NCI-H2029 (cell line): ENCODE data around the gene CDK5RAP1.
A peak's percentile ranks its signal among the peaks of the same experiment; 100 is the strongest.
"Not testable (repeated sequence)": the region's sequence is repeated elsewhere in the genome, so short reads cannot be mapped to it uniquely, and the experiment has no call there.

ENCODE experiments used
- DNase-seq: peaks from one replicate; lab custom pipeline; 2025; lab: John Stamatoyannopoulos, UW

The CDK5RAP1 gene

GRCh38 chr20:33419140-33419974 is 18.0 kb upstream of the CDK5RAP1 start:
- DNase-seq, result no peak

- DNase-seq, result no peak
Observed at GRCh38 chr20:33418033-33418432, 16.7 kb upstream of the CDK5RAP1 start.

GRCh38 chr20:33415948-33416347 is 14.6 kb upstream of the CDK5RAP1 start:
- DNase-seq, result no peak

GRCh38 chr20:33412484-33412838 is 11.1 kb upstream of the CDK5RAP1 start:
- DNase-seq, result no peak

- DNase-seq, result no peak
Observed at GRCh38 chr20:33411711-33412483, 10.6 kb upstream of the CDK5RAP1 start.

GRCh38 chr20:33411242-33411641 is 9.9 kb upstream of the CDK5RAP1 start:
- DNase-seq, result no peak

- no peak for DNase-seq
Observed at GRCh38 chr20:33410081-33410742, 8.9 kb upstream of the CDK5RAP1 start.

- DNase-seq, result no peak
Observed at GRCh38 chr20:33408716-33409654, 7.7 kb upstream of the CDK5RAP1 start.

GRCh38 chr20:33408313-33408712 is 7.0 kb upstream of the CDK5RAP1 start:
- DNase-seq, result no peak

- no peak for DNase-seq
Observed at GRCh38 chr20:33407796-33408195, 6.5 kb upstream of the CDK5RAP1 start.

GRCh38 chr20:33407251-33407650 is 5.9 kb upstream of the CDK5RAP1 start:
- DNase-seq, result no peak

- no peak for DNase-seq
Observed at GRCh38 chr20:33404281-33404680, 3.0 kb upstream of the CDK5RAP1 start.

GRCh38 chr20:33401921-33402369 is 626 bp upstream of the CDK5RAP1 start:
- DNase-seq, result no peak

- no peak for DNase-seq
Observed at GRCh38 chr20:33400812-33401183, 521 bp downstream of the CDK5RAP1 start.

- DNase-seq, result no peak
Observed at GRCh38 chr20:33399924-33400323, 1.4 kb downstream of the CDK5RAP1 start.

- DNase-seq, result no peak
Observed at GRCh38 chr20:33394718-33395117, 6.6 kb downstream of the CDK5RAP1 start.

GRCh38 chr20:33393609-33394008 is 7.7 kb downstream of the CDK5RAP1 start:
- DNase-seq, result peak; percentile 14

GRCh38 chr20:33391722-33392415 is 9.4 kb downstream of the CDK5RAP1 start:
- DNase-seq, result no peak

GRCh38 chr20:33389326-33389725 is 12.0 kb downstream of the CDK5RAP1 start:
- not testable (repeated sequence) for DNase-seq

GRCh38 chr20:33388268-33388667 is 13.1 kb downstream of the CDK5RAP1 start:
- no peak for DNase-seq

- DNase-seq, result no peak
Observed at GRCh38 chr20:33387177-33387576, 14.1 kb downstream of the CDK5RAP1 start.
